Tibial nerve (tissue), 4 donors: Measurements from ENCODE around the gene HRH3. TPM values are rescaled to one million over a fixed set of nuclear protein-coding genes. Genes with fewer than 3 reads are reported as not detected.

ENCODE experiments used
- DNase-seq, 2 donors: peaks; one replicate each; pipeline ENCODE4 v3.0.0-alpha.2; 2019; ENCODE audit warnings: low spot score in 2 of 2
- H3K27ac ChIP-seq, 4 donors: fragments of 200-600 bp; sonication (generic) in 3 of 4; one replicate each; pipeline ENCODE4 v1.5.1; 2017 to 2019; ENCODE audit warnings: mild to moderate bottlenecking in 1 of 4
- H3K27me3 ChIP-seq, 2 donors: fragments of 200-600 bp; sonication (generic) in 1 of 2; one replicate each; pipeline versions ENCODE4 v1.5.1 to v1.6.0; 2017 to 2019
- H3K36me3 ChIP-seq, 3 donors: fragments of 200-600 bp; sonication (generic); one replicate each; pipeline ENCODE4 v1.5.1; 2018 to 2019
- H3K4me1 ChIP-seq, 4 donors: fragments of 200-600 bp; sonication (generic) in 3 of 4; one replicate each; pipeline ENCODE4 v1.5.1; 2017 to 2019
- H3K4me3 ChIP-seq, 4 donors: fragments of 200-600 bp; sonication (generic) in 3 of 4; one replicate each; pipeline ENCODE4 v1.5.1; 2017 to 2019; ENCODE audit warnings: mild to moderate bottlenecking in 1 of 4, moderate library complexity in 1 of 4
- H3K9me3 ChIP-seq, 4 donors: fragments of 200-600 bp; sonication (generic) in 3 of 4; one replicate each; pipeline ENCODE4 v1.5.1; 2017 to 2019
- CTCF ChIP-seq, 5 experiments: fragments of 200-600 bp in 3 of 5; fragments of 450-650 bp in 2 of 5; sonication (generic) in 3 of 5; IDR thresholded peaks; one replicate each; pipeline ENCODE4 v1.5.1; 2016 to 2019; ENCODE audit warnings: antibody characterized with exemption in 5 of 5, mild to moderate bottlenecking in 3 of 5, moderate library complexity in 2 of 5
- EP300 ChIP-seq, 2 donors: sonication (generic); formaldehyde crosslinking; IDR thresholded peaks; one replicate each; pipeline ENCODE4 v1.6.1; 2017; ENCODE audit warnings: antibody characterized with exemption in 2 of 2, mild to moderate bottlenecking in 1 of 2
- POLR2A ChIP-seq, 2 donors: fragments of 450-650 bp; IDR thresholded peaks; one replicate each; pipeline ENCODE4 v1.6.1; 2017; ENCODE audit warnings: antibody characterized with exemption in 2 of 2, mild to moderate bottlenecking in 2 of 2, moderate library complexity in 2 of 2
- WGBS, 2 donors: methylation state at CpG; one replicate each; pipeline ENCODE4 v1.1.5; 2018; 5-methylcytosine and 5-hydroxymethylcytosine counted together
- total RNA-seq, 4 donors: library from RNA; depleted of rRNA; stranded (reverse); fragments of >200 nt; gene quantifications; one replicate each; pipeline ENCODE4 v1.1.0, GENCODE V29; 2016

The HRH3 gene
- total RNA-seq, 4 donors from 2014 or later, result not detected

- H3K4me3 ChIP-seq, result no peak overlapping the region
- peaks cover 0 to 69% (median 11%) of the 10 kb centered on the region in 3 donors for H3K36me3 ChIP-seq
- H3K9me3 ChIP-seq, result no peaks in the 10 kb centered on the region
- WGBS, 2 donors, result 77 to 84% methylated on average over 22 of the region's 22 CpGs
- no peak for TF ChIP-seq EP300 (IDR thresholded peaks at IDR 0.05)
- no peak for DNase-seq
- H3K27ac ChIP-seq, result no peak overlapping the region
- H3K4me1 ChIP-seq, result peaks cover 0 to 7% (median 0%) of the 10 kb centered on the region in 4 donors
- H3K27me3 ChIP-seq, result no peaks in the 10 kb centered on the region
Observed at GRCh38 chr20:62203378-62204030, 16.6 kb downstream of the HRH3 start.

- no peak overlapping the region for H3K27ac ChIP-seq
- no peaks in the 10 kb centered on the region for H3K27me3 ChIP-seq
- DNase-seq, result no peak
- peaks cover 0 to 75% (median 11%) of the 10 kb centered on the region in 3 donors for H3K36me3 ChIP-seq
- H3K9me3 ChIP-seq, result no peaks in the 10 kb centered on the region
- H3K4me3 ChIP-seq, result no peak overlapping the region
- 79 to 83% methylated on average over 23 of the region's 23 CpGs for WGBS, 2 donors
- TF ChIP-seq POLR2A (IDR thresholded peaks at IDR 0.05), result no peak
- TF ChIP-seq CTCF (IDR thresholded peaks at IDR 0.05), result no peak
- no peak for TF ChIP-seq EP300 (IDR thresholded peaks at IDR 0.05)
- peaks cover 0 to 7% (median 0%) of the 10 kb centered on the region in 4 donors for H3K4me1 ChIP-seq
Observed at GRCh38 chr20:62202676-62203377, 17.3 kb downstream of the HRH3 start.

GRCh38 chr20:62202083-62202395, 18.0 kb downstream of the HRH3 start:
- H3K4me1 ChIP-seq, result peaks cover 0 to under 1% (median 0%) of the 10 kb centered on the region in 4 donors
- H3K36me3 ChIP-seq, result peaks cover 0 to 76% (median 11%) of the 10 kb centered on the region in 3 donors
- no peak for DNase-seq
- no peaks in the 10 kb centered on the region for H3K27me3 ChIP-seq
- TF ChIP-seq EP300 (IDR thresholded peaks at IDR 0.05) (no peak), POLR2A (IDR thresholded peaks at IDR 0.05) (no peak), CTCF (IDR thresholded peaks at IDR 0.05) (no peak)
- no peak overlapping the region for H3K4me3 ChIP-seq
- H3K27ac ChIP-seq, result no peak overlapping the region
- WGBS, 2 donors, result 57 to 82% methylated on average over 4 to 5 of the region's 5 CpGs
- no peaks in the 10 kb centered on the region for H3K9me3 ChIP-seq

- Histone ChIP-seq H3K27ac (no peak overlapping the region), H3K36me3 (peaks cover 0 to 82% (median 11%) of the 10 kb centered on the region in 3 donors), H3K4me1 (no peaks in the 10 kb centered on the region), H3K4me3 (no peak overlapping the region), H3K27me3 (no peaks in the 10 kb centered on the region), H3K9me3 (no peaks in the 10 kb centered on the region)
- DNase-seq, result no peak
- 90% methylated on average over 33 of the region's 38 CpGs for WGBS, 2 donors
- TF ChIP-seq POLR2A (IDR thresholded peaks at IDR 0.05) (no peak), EP300 (IDR thresholded peaks at IDR 0.05) (no peak), CTCF (IDR thresholded peaks at IDR 0.05) (no peak)
Observed at GRCh38 chr20:62201173-62202082, 18.6 kb downstream of the HRH3 start.

GRCh38 chr20:62200491-62201172, 19.4 kb downstream of the HRH3 start:
- H3K27me3 ChIP-seq, result no peaks in the 10 kb centered on the region
- no peaks in the 10 kb centered on the region for H3K9me3 ChIP-seq
- H3K4me3 ChIP-seq, result no peak overlapping the region
- TF ChIP-seq CTCF (IDR thresholded peaks at IDR 0.05), result no peak
- TF ChIP-seq POLR2A (IDR thresholded peaks at IDR 0.05), result no peak
- TF ChIP-seq EP300 (IDR thresholded peaks at IDR 0.05), result no peak
- H3K27ac ChIP-seq, result no peak overlapping the region
- no peak for DNase-seq
- H3K4me1 ChIP-seq, result no peaks in the 10 kb centered on the region
- H3K36me3 ChIP-seq, result peaks cover 0 to 90% (median 11%) of the 10 kb centered on the region in 3 donors
- WGBS, 2 donors, result 90 to 93% methylated on average over 28 to 37 of the region's 38 CpGs
